GM12878 (cell line): Measurements from ENCODE around the gene ZNF574. TPM values are rescaled to one million over a fixed set of nuclear protein-coding genes. Genes with fewer than 3 reads are reported as not detected.
A peak's percentile ranks its signal among the peaks of the same experiment; 100 is the strongest.

Experiments
- CHD2 ChIP-seq: IDR thresholded peaks from 2 replicates; pipeline ENCODE4 v1.6.1; 2011; ENCODE audit warnings: low read depth, low read length, improper control_type of control experiment, borderline replicate concordance
- DPF2 ChIP-seq: fragments of 450-650 bp; IDR thresholded peaks from 2 replicates; pipeline ENCODE4 v1.6.1; 2017; ENCODE audit warnings: mild to moderate bottlenecking
- IKZF1 ChIP-seq: fragments of 450-650 bp; conservative IDR thresholded peaks from 2 replicates; pipeline ENCODE4 v1.6.1; 2017; ENCODE audit warnings: antibody characterized with exemption, mild to moderate bottlenecking
- MEF2A ChIP-seq: IDR thresholded peaks from 2 replicates; pipeline ENCODE4 v1.6.1; 2011; ENCODE audit warnings: low read depth, mild to moderate bottlenecking, low read length, moderate library complexity; ENCODE audit not compliant: insufficient read depth
- MTA2 ChIP-seq: fragments of 450-650 bp; IDR thresholded peaks from 2 replicates; pipeline ENCODE4 v1.6.1; 2016; ENCODE audit warnings: low read depth, mild to moderate bottlenecking, moderate library complexity
- MTA3 ChIP-seq: IDR thresholded peaks from 2 replicates; pipeline ENCODE4 v1.6.1; 2012; ENCODE audit warnings: low read length, inconsistent platforms, borderline replicate concordance
- NFXL1 ChIP-seq: fragments of 450-650 bp; IDR thresholded peaks from 2 replicates; pipeline ENCODE4 v1.6.1; 2017; ENCODE audit warnings: antibody characterized with exemption, mild to moderate bottlenecking, borderline replicate concordance
- PAX5 ChIP-seq: IDR thresholded peaks from 2 replicates; pipeline ENCODE4 v1.6.1; 2011; ENCODE audit warnings: low read depth, low read length, borderline replicate concordance
- RCOR1 ChIP-seq: conservative IDR thresholded peaks from 2 replicates; pipeline ENCODE4 v1.6.1; 2012; ENCODE audit warnings: low read depth, low read length, improper control_type of control experiment
- SRF ChIP-seq, 2 experiments: IDR thresholded peaks; 2 replicates each; pipeline ENCODE4 v1.6.1; 2011; ENCODE audit warnings: low read depth in 2 of 2, low read length in 2 of 2, mild to moderate bottlenecking in 1 of 2, moderate library complexity in 1 of 2
- STAT1 ChIP-seq: fragments of 450-650 bp; conservative IDR thresholded peaks from 2 replicates; pipeline ENCODE4 v1.6.1; 2014; ENCODE audit warnings: antibody characterized with exemption, mild to moderate bottlenecking
- STAT3 ChIP-seq: IDR thresholded peaks from 2 replicates; pipeline ENCODE4 v1.6.1; 2011; ENCODE audit warnings: low read depth, low read length, improper control_type of control experiment
- YY1 ChIP-seq: IDR thresholded peaks from 2 replicates; pipeline ENCODE4 v1.6.1; 2011; ENCODE audit warnings: low read depth, mild to moderate bottlenecking, low read length
- ZBED1 ChIP-seq: IDR thresholded peaks from 2 replicates; pipeline ENCODE4 v1.6.1; 2016; ENCODE audit warnings: borderline replicate concordance
- polyA plus RNA-seq, 11 experiments: library from polyadenylated mRNA; depleted of rRNA in 4 of 11; unstranded in 6 of 11; stranded (reverse) in 5 of 11; fragments of >200 nt; fragmentation: Nextera tagmentation in 4 of 11; fragmentation: Illumina TruSeq in 1 of 11; extraction: Ambion mirVana in 4 of 11; extraction: Trizol in 1 of 11; gene quantifications; 1 replicate in 1 of 11; 2 replicates in 10 of 11; pipeline versions ENCODE4 v1.2.1 to v1.2.3, GENCODE V29; 2011 to 2016; ENCODE audit warnings: inconsistent platforms in 2 of 11, missing spikeins in 2 of 11, low read depth in 1 of 11
- total RNA-seq, 4 experiments: library from RNA; depleted of rRNA in 3 of 4; stranded (reverse); fragments of >200 nt in 3 of 4; fragmentation: Illumina TruSeq in 1 of 4; extraction: Trizol in 1 of 4; gene quantifications; 2 replicates each; pipeline versions ENCODE4 v1.2.1 to v1.2.3, GENCODE V29; 2013 to 2021
- TF ChIP-seq, protein P1 (sequence below): fragments of 450-650 bp; IDR thresholded peaks from 2 replicates; pipeline ENCODE4 v1.6.1; 2014; ENCODE audit warnings: mild to moderate bottlenecking
- TF ChIP-seq, protein P2 (sequence below): fragments of 450-650 bp; formaldehyde crosslinking; IDR thresholded peaks from 2 replicates; pipeline ENCODE4 v1.4.0; 2020; ENCODE audit warnings: mild to moderate bottlenecking, moderate library complexity
- TF ChIP-seq, protein P3 (sequence below): fragments of 450-650 bp; formaldehyde crosslinking; IDR thresholded peaks from 2 replicates; pipeline ENCODE4 v1.4.0; 2022; ENCODE audit warnings: mild to moderate bottlenecking, moderate library complexity
- TF ChIP-seq, protein P4 (sequence below): fragments of 450-650 bp; IDR thresholded peaks from 2 replicates; pipeline ENCODE4 v1.6.1; 2016; ENCODE audit warnings: mild to moderate bottlenecking
- TF ChIP-seq, protein P5 (sequence below): fragments of 150-350 bp; IDR thresholded peaks from 2 replicates; pipeline ENCODE4 v1.6.1; 2014; ENCODE audit warnings: mild to moderate bottlenecking, low read depth, low read length

ZNF574 gene
- total and polyA plus RNA-seq, 10 of the 15 experiments (the other 5 are each of a cell fraction or from before 2014, with no cell fraction given) = 0.32 to 25.6 (median 11.4) TPM

DNA sequence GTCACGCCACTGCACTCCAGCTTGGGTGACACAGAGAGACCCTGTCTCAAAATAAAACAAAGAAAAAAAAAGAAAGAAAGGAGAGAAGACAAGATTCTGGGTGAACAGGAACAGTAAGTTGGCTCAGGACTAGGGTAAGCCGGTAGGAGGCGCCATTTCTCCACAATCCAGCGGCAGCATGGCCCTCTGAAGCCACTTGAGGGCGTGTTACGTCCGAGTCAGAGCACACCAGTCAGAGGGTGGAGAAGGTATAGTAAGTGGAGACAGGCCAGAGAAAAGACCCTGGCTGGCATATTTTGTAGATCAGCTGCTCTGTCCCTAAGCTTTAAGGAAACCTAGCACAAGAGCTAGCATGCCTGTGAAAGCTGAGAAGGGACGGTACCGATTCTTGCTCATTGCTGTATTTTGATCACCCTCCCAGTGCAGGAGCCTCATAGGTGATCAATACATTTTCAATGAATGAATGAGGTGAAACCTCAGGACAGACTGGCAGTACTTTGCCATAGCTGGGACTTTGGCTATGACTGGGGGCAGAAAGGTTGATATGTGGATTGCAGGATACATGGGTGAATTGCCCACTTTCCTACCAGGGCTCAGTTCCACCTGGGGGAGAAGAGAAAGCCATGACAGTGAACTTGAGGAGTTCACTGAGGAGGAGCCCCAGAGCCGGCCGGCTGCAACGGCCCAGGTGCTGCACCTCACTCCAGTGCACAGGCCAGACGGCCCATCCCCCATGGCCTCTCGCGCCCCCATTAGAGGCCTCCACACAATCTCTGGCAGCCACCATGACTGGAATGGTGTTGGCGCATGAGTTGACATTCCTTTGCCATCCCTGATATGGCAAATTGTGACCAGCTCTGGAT lies 32.8 kb downstream of the ZNF574 start (continued):
- TF ChIP-seq, protein P1, sequence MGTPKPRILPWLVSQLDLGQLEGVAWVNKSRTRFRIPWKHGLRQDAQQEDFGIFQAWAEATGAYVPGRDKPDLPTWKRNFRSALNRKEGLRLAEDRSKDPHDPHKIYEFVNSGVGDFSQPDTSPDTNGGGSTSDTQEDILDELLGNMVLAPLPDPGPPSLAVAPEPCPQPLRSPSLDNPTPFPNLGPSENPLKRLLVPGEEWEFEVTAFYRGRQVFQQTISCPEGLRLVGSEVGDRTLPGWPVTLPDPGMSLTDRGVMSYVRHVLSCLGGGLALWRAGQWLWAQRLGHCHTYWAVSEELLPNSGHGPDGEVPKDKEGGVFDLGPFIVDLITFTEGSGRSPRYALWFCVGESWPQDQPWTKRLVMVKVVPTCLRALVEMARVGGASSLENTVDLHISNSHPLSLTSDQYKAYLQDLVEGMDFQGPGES = no peak
- peak; percentile 89 for TF ChIP-seq YY1
- TF ChIP-seq RCOR1 = no peak
- TF ChIP-seq MEF2A = 0 out of 2 replicates have a peak, but pooled peaks have one; percentile 30
- no peak for TF ChIP-seq SRF (IDR thresholded peaks at IDR 0.05; ENCODE audit: low read depth in 2 of 2, low read length in 2 of 2)
- no peak for TF ChIP-seq STAT3
- TF ChIP-seq DPF2 = no peak
- peak; percentile 43; the same call in 1 of the 2 replicates for TF ChIP-seq PAX5
- TF ChIP-seq, protein P2, sequence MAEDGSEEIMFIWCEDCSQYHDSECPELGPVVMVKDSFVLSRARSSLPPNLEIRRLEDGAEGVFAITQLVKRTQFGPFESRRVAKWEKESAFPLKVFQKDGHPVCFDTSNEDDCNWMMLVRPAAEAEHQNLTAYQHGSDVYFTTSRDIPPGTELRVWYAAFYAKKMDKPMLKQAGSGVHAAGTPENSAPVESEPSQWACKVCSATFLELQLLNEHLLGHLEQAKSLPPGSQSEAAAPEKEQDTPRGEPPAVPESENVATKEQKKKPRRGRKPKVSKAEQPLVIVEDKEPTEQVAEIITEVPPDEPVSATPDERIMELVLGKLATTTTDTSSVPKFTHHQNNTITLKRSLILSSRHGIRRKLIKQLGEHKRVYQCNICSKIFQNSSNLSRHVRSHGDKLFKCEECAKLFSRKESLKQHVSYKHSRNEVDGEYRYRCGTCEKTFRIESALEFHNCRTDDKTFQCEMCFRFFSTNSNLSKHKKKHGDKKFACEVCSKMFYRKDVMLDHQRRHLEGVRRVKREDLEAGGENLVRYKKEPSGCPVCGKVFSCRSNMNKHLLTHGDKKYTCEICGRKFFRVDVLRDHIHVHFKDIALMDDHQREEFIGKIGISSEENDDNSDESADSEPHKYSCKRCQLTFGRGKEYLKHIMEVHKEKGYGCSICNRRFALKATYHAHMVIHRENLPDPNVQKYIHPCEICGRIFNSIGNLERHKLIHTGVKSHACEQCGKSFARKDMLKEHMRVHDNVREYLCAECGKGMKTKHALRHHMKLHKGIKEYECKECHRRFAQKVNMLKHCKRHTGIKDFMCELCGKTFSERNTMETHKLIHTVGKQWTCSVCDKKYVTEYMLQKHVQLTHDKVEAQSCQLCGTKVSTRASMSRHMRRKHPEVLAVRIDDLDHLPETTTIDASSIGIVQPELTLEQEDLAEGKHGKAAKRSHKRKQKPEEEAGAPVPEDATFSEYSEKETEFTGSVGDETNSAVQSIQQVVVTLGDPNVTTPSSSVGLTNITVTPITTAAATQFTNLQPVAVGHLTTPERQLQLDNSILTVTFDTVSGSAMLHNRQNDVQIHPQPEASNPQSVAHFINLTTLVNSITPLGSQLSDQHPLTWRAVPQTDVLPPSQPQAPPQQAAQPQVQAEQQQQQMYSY (CRISPR knock-in tag) = no peak
- TF ChIP-seq CHD2 = 0 out of 2 replicates have a peak, but pooled peaks have one; percentile 35
- no peak for TF ChIP-seq ZBED1
- TF ChIP-seq MTA2 = no peak
- TF ChIP-seq, protein P3, sequence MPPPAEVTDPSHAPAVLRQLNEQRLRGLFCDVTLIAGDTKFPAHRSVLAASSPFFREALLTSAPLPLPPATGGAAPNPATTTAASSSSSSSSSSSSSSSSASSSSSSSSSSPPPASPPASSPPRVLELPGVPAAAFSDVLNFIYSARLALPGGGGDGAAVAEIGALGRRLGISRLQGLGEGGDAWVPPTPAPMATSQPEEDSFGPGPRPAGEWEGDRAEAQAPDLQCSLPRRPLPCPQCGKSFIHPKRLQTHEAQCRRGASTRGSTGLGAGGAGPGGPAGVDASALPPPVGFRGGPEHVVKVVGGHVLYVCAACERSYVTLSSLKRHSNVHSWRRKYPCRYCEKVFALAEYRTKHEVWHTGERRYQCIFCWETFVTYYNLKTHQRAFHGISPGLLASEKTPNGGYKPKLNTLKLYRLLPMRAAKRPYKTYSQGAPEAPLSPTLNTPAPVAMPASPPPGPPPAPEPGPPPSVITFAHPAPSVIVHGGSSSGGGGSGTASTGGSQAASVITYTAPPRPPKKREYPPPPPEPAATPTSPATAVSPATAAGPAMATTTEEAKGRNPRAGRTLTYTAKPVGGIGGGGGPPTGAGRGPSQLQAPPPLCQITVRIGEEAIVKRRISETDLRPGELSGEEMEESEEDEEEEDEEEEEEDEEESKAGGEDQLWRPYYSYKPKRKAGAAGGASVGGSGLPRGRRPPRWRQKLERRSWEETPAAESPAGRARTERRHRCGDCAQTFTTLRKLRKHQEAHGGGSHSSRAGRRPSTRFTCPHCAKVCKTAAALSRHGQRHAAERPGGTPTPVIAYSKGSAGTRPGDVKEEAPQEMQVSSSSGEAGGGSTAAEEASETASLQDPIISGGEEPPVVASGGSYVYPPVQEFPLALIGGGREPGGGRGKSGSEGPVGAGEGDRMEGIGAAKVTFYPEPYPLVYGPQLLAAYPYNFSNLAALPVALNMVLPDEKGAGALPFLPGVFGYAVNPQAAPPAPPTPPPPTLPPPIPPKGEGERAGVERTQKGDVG (CRISPR knock-in tag) = no peak
- TF ChIP-seq IKZF1 = 0 out of 2 replicates have a peak, but pooled peaks have one; percentile 19
- TF ChIP-seq, protein P4, sequence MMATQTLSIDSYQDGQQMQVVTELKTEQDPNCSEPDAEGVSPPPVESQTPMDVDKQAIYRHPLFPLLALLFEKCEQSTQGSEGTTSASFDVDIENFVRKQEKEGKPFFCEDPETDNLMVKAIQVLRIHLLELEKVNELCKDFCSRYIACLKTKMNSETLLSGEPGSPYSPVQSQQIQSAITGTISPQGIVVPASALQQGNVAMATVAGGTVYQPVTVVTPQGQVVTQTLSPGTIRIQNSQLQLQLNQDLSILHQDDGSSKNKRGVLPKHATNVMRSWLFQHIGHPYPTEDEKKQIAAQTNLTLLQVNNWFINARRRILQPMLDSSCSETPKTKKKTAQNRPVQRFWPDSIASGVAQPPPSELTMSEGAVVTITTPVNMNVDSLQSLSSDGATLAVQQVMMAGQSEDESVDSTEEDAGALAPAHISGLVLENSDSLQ = no peak
- TF ChIP-seq NFXL1 = no peak
- no peak; the same call in 1 of the 2 replicates for TF ChIP-seq MTA3
- TF ChIP-seq, protein P5, sequence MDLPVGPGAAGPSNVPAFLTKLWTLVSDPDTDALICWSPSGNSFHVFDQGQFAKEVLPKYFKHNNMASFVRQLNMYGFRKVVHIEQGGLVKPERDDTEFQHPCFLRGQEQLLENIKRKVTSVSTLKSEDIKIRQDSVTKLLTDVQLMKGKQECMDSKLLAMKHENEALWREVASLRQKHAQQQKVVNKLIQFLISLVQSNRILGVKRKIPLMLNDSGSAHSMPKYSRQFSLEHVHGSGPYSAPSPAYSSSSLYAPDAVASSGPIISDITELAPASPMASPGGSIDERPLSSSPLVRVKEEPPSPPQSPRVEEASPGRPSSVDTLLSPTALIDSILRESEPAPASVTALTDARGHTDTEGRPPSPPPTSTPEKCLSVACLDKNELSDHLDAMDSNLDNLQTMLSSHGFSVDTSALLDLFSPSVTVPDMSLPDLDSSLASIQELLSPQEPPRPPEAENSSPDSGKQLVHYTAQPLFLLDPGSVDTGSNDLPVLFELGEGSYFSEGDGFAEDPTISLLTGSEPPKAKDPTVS = peak; percentile 75; the same call in 1 of the 2 replicates
- TF ChIP-seq STAT1 = peak; percentile 91; the same call in 1 of the 2 replicates
